ENCODE measurements around the gene CACNA2D3.
"Not testable (repeated sequence)": the region's sequence is repeated elsewhere in the genome, so short reads cannot be mapped to it uniquely, and the experiment has no call there.

CACNA2D3 gene

DNA sequence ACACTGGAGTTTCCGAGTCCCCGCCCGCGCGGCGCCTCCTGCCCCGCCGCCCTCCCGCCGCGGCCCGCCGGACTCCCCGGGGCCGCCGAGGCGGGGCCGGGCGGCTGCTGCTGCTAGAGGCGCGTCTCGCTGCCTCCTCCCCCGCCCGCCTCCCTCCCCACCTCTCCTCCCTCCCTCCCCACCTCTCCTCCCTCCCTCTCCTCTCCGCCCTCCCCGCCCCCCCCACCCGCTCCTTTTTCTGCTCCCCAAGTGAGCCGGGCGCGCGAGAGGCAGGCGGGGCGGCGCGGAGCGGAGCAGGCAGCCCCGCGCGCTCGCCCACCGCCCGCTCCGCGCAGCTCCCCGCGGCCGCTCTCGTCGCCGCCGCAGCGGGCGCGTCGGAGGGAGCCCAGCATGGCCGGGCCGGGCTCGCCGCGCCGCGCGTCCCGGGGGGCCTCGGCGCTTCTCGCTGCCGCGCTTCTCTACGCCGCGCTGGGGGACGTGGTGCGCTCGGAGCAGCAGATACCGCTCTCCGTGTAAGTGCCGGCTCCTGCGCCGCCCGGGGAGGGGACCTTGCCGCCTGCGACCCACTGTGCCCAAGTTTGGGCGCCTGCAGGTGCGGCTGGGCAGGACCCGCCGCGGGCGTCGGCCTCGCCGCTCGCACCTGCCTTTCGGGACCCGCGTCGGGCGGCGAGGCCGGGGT, at the start of gene CACNA2D3:
Gene CACNA2D3 (plus strand): TSS at position 229 of the 679 bp plus-strand sequence.
- no peak for DNase-seq

- DNase-seq, result no peak
Measured at GRCh38 chr3:54073386-54073785, 49.0 kb upstream of the CACNA2D3 start.

- no peak for DNase-seq
Measured at GRCh38 chr3:54079314-54079713, 43.0 kb upstream of the CACNA2D3 start.

DNA sequence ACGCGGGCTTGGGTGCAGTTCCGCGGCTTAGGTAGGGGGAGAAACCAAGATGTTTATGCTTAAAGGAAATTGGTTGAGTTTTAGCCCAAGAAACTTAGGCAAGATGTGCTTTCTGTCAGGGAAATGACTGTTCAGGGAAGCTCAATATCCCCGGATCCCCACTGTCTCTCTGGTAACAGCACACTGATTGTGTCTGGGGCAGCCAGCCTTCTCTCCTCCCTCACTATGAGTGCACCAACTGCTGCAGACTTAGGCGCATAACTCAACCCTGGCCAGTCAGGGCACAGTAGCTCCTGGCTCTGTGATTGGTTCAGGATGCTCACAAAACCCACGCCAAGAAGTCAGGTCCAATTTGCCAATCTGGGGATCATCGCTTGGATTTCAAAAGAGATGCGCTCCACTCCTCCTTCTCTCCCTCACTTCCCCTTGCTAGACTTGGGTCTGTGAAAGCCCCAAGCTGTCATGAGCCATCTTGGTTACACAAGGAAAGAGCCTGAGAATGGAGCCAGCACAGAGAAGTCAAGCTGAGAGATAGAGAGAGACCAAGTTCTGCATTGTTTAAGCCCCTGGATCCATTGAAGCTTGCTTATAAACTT, 42.5 kb upstream of the CACNA2D3 start:
- DNase-seq, result no peak

DNA sequence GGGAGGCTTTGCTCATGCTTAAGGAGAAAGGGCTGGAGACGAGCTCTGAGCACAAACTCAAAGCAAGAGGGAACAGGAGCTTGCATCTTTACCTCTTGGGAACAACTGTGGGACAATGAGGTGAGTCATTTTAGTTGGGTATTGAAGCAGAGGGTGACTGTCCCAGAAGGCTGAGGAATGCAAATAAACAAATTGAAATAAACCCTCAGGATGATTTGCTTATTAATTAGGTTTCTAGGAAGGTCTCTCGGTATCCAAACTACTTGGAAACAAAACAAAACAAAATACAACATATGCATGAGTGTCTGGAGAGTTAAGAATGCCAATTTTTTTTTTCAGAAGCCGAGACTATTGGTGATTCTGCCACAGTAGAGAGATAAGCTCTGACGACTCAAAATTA, 38.4 kb upstream of the CACNA2D3 start:
- no peak for DNase-seq

DNA sequence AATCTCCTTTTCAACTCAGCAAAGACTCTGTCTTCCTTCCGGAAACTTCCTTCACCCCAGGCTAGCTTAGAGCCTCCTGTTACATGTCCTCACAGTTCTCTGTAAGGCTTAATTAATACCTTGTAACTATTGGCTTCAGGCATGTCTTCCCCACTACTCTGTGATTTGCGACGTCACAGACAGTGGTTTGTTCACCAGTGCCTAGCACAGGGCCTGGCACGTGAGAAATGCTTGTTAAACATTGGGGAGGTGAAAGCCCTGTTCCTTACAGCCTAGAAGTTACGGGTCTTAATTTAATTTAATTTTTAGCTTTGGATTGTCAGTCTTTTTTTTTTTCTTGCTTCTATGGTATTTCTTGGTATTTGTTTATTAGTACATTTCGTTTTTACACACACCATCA, 36.4 kb upstream of the CACNA2D3 start:
- no peak for DNase-seq

GRCh38 chr3:54086652-54087405, 35.5 kb upstream of the CACNA2D3 start:
- DNase-seq, result no peak

GRCh38 chr3:54087581-54088410, 34.6 kb upstream of the CACNA2D3 start:
- DNase-seq, result no peak

DNA sequence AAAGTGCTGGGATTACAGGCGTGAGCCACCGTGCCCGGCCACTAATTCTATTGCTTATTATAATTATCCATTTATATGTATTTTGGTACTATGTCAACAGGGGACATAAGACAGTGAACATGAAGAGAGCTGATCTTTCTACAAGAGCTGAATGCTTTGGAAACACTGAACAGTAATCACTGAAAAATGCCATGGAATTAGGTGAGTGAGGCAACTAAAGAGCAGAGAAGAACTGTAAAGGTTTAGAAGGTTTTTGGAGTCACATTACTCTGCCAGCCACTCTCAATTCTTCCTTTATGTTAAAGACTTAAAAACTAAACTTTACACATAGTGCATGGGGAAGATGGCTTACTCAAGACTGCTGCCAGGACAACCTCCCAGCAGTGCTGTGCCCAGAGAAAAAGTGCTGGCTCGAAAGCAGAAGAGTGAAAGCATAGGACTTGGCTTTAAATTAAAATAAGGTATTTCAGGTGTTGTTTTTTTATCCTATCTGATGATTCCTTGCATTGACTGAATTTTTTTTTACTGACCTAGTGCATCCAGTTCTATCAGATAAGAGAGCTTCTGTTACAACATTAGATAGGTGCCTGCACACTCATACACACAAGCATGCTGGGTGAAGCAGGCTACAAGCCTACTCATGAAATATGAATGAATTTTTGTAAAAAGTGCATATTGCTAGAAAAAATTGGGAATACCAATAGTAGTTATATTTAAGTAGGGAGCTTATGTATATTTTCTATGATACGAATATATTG, 28.7 kb upstream of the CACNA2D3 start:
- no peak for DNase-seq

DNA sequence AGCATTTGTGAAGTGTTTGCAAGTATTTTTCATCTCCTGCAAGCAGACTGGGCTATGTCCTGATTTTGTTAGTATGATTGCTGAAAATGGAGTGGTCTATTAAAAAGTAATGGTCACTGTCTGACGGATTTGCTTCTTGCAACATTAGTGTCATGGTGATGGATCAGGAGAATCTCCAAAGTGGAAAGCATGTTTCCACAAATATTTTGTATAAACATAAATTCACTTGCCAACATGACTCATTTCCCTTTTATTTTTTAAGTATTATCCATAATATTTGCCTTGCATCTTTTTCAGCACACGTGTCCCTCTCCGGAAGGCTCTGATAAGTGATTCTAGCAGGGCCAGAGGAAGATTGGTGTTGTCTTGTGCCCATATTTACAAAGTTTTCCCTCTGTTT, 27.4 kb upstream of the CACNA2D3 start:
- DNase-seq, result no peak

DNA sequence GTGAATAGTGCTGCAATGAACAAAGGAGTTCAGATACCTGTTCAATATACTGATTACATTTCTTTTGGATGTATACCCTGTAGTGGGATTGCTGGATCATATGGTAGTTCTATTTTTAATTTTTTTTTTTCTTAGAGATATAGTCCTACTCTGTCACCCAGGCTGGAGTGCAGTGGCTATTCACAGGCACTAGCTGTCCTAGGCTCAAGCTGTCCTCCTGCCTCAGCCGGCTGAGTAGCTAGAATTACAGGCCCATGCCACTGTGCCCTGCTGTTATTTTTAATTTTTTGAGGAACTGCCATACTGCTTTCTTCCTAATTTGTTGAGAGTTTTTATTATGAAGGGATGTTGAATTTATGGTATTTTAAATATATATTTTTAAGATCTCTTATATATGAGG, 23.0 kb upstream of the CACNA2D3 start:
- no peak for DNase-seq

DNA sequence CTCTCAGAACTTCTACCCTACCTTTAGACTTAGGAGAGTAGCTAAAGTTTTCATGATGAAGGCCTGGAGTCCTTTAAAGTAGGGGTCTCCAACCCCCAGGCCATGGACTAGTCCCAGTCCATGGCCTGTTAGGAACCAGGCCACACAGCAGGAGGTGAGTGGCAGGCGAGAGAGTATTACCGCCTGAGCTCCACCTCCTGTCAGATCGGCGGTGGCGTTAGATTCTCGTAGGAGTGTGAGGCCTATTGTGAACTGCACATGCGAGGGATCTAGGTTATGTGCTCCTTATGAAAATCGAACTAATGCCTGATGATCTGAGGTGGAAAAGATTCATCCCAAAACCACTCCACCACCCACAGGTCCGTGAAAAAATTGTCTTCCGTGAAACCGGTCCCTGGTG, 18.3 kb upstream of the CACNA2D3 start:
- no peak for DNase-seq

- DNase-seq, result not testable (repeated sequence)
Measured at GRCh38 chr3:54116129-54116528, 6.2 kb upstream of the CACNA2D3 start.

DNA sequence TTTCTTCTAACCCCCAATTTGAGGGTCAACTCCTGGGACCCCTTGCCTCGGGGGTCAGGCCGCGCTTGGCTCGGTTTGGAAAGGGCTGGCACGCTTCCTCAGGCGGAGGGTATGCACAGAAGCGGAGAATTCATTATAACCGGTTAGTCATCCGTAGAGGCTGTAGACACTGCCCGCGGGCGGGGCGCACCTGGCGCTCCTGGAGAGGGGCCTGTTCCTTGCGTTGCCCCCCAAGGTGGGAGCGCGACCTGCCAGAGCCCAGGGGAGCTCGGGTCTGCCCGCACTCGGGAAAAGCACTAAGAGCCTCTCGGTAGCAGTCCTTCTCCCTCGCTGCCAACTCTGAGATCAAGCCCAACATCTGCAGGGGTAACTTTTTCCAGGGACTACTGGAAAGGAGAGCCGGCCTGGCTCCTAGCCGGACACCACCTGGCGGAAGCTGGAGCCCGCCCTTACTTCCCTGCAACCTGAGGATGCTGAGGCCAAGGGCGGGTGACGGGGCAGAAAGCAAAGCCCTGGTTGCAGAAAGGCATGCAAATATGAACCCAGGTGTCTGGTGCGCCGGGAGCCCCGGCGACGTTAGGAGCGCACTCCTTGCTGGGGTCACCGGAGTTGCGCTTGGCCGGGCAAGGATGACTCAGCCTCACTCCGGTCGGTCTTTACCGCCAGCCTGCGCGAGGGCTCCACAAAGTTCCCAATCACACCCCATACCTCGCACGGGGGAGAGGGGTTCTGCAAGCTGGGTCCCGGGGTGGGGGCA, 1.5 kb upstream of the CACNA2D3 start:
- no peak for DNase-seq

GRCh38 chr3:54121414-54122323, 683 bp upstream of the CACNA2D3 start:
- no peak for DNase-seq

DNA sequence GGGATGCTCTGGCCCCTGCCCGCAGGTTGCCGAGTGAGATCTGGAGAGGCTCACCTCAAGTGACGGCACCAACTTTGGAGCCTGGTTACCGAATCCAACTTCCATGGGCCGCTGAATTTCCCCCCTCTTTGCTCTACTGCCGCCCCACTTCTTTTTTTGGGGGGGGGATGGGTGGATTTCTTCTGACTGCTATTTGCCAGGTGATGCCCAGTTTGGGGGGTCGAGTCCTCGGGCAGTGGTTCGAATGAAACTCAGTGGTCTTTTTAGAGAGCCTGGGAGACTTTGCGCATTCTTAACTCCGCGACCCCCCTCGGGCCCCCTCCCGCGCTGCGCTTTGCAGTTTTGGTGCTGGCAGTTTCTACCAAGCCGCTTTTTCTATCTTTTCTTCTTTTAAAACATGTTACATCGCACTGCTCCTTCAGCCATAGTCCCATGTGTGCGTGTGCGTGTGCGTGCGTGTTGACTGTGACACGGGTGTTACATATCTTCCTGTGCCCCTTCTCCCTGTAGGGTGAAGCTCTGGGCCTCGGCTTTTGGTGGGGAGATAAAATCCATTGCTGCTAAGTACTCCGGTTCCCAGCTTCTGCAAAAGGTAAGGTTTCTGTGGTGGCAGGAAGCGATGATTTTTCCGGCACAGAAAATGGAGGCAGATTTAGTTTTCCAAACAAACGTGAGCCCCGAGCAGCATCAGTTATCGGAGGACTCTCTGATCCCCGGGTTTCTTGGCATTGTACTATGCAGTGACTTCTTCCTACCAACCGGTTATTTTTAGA, 837 bp downstream of the CACNA2D3 start:
- DNase-seq, result no peak

GRCh38 chr3:54123776-54124196, 1.4 kb downstream of the CACNA2D3 start:
- no peak for DNase-seq

- DNase-seq, result no peak
Measured at GRCh38 chr3:54125300-54125699, 2.9 kb downstream of the CACNA2D3 start.

DNA sequence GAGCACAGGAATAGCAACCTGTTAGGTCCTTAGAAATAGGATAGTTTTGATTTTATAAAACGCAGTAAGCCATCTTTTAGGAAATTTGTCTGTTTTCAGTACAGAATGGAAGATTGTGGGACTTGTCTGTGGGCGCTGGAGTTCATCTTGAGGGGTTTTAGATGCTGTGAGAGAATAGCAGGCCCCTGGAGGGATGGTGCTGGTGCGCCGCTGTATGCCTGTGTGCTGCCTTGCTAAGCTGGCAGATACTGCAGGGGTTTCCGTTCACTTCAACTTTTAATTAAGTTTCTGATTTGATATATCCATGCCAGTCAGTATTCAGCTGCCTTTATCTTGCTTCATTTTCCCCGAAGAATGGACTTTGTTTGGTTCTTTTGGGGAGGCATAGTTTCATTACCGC, 4.2 kb downstream of the CACNA2D3 start:
- no peak for DNase-seq
